HepG2 (cell line): ENCODE data around the gene APOC3. TPM values are rescaled to one million over a fixed set of nuclear protein-coding genes. Genes with fewer than 3 reads are reported as not detected.

ENCODE experiments used
- FOXJ3 ChIP-seq: sonication (generic); formaldehyde crosslinking; IDR thresholded peaks from 2 replicates; pipeline ENCODE4 v1.4.0; 2020; ENCODE audit warnings: missing genetic modification reagents, mild to moderate bottlenecking, borderline replicate concordance
- KAT2B ChIP-seq: fragments of 150-350 bp; IDR thresholded peaks from 2 replicates; pipeline ENCODE4 v1.6.1; 2014; ENCODE audit warnings: low read depth, low read length, borderline replicate concordance
- LCORL ChIP-seq, 2 experiments: fragments of 450-650 bp in 1 of 2; sonication (generic) in 1 of 2; formaldehyde crosslinking in 1 of 2; IDR thresholded peaks; 2 replicates each; pipeline versions ENCODE4 v1.5.0 to v1.6.1; 2017 to 2020; ENCODE audit warnings: antibody characterized with exemption in 1 of 2, missing genetic modification reagents in 1 of 2
- MAFG ChIP-seq: sonication (generic); formaldehyde crosslinking; IDR thresholded peaks from 2 replicates; pipeline ENCODE4 v1.5.1; 2020; ENCODE audit warnings: mild to moderate bottlenecking, missing genetic modification reagents
- MED8 ChIP-seq: sonication (generic); formaldehyde crosslinking; IDR thresholded peaks from 2 replicates; pipeline ENCODE4 v1.8.1; 2023; ENCODE audit warnings: mild to moderate bottlenecking, missing genetic modification reagents; ENCODE audit not compliant: insufficient replicate concordance
- MZF1 ChIP-seq: sonication (generic); formaldehyde crosslinking; IDR thresholded peaks from 2 replicates; pipeline ENCODE4 v1.8.1; 2023; ENCODE audit warnings: mild to moderate bottlenecking, missing genetic modification reagents, borderline replicate concordance
- ZNF776 ChIP-seq: sonication (generic); formaldehyde crosslinking; IDR thresholded peaks from 2 replicates; pipeline ENCODE4 v1.4.0; 2020; ENCODE audit warnings: mild to moderate bottlenecking, missing genetic modification reagents
- ZNF891 ChIP-seq: sonication (generic); formaldehyde crosslinking; IDR thresholded peaks from 2 replicates; pipeline ENCODE4 v1.5.0; 2020; ENCODE audit warnings: mild to moderate bottlenecking, missing genetic modification reagents
- polyA plus RNA-seq, 8 experiments: library from polyadenylated mRNA; depleted of rRNA in 3 of 8; stranded (reverse) in 7 of 8; unstranded in 1 of 8; fragments of >200 nt; fragmentation: Illumina TruSeq in 4 of 8; extraction: Trizol in 4 of 8; gene quantifications; 2 replicates each; pipeline versions ENCODE4 v1.2.1 to v1.2.3, GENCODE V29; 2011 to 2016; ENCODE audit warnings: low read depth in 4 of 8, missing spikeins in 1 of 8, mixed read lengths in 1 of 8; ENCODE audit not compliant: insufficient read depth in 1 of 8
- total RNA-seq, 5 experiments: library from RNA; depleted of rRNA; stranded (reverse); fragments of >200 nt; fragmentation: Illumina TruSeq; extraction: Trizol; gene quantifications; 2 replicates each; pipeline ENCODE4 v1.2.3, GENCODE V29; 2016; ENCODE audit warnings: low read depth in 1 of 5
- TF ChIP-seq, protein P1 (sequence below): sonication (generic); formaldehyde crosslinking; IDR thresholded peaks from 2 replicates; pipeline ENCODE4 v1.4.0; 2020; ENCODE audit warnings: low read depth, missing genetic modification reagents
- TF ChIP-seq, protein P2 (sequence below): sonication (generic); formaldehyde crosslinking; IDR thresholded peaks from 2 replicates; pipeline ENCODE4 v1.5.1; 2020; ENCODE audit warnings: missing genetic modification reagents, mild to moderate bottlenecking, borderline replicate concordance
- TF ChIP-seq, protein P3 (sequence below): sonication (generic); formaldehyde crosslinking; IDR thresholded peaks from 2 replicates; pipeline ENCODE4 v1.5.0; 2020; ENCODE audit warnings: missing genetic modification reagents
- TF ChIP-seq, protein P4 (sequence below): sonication (generic); formaldehyde crosslinking; IDR thresholded peaks from 2 replicates; pipeline ENCODE4 v1.5.0; 2020; ENCODE audit warnings: mild to moderate bottlenecking, missing genetic modification reagents, borderline replicate concordance

APOC3 gene
- total and polyA plus RNA-seq, 2 of the 13 experiments (the other 11 are each of a cell fraction or from before 2014, with no cell fraction given): 314 to 687 TPM

DNA sequence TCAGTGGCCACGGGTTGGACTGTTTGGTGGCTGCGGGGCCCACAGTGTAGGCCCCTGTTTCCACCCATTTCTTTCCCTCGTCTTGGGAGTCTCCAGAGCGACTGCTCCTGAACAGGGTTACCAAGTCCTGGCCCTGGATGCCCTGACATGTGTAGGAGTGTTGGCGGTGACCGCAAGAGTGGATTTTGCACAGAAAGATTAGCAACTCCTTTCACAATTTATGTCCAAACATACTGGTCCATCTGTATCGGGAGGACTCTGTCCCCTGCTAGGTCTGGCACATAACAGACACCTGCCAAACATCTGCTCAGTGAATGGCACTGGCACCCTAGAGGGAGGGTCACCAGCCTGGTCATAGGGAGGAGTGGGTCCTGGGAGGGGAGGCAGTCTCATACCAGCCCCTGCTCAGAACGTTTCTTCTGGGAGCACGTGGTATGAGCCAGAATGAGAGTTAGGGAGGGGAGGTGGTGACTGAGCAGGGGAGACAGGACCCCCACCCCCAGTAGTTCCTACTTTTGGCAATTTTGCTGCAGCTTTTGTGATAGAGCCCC, 11.1 kb downstream of the APOC3 start (continued):
- TF ChIP-seq, protein P1, sequence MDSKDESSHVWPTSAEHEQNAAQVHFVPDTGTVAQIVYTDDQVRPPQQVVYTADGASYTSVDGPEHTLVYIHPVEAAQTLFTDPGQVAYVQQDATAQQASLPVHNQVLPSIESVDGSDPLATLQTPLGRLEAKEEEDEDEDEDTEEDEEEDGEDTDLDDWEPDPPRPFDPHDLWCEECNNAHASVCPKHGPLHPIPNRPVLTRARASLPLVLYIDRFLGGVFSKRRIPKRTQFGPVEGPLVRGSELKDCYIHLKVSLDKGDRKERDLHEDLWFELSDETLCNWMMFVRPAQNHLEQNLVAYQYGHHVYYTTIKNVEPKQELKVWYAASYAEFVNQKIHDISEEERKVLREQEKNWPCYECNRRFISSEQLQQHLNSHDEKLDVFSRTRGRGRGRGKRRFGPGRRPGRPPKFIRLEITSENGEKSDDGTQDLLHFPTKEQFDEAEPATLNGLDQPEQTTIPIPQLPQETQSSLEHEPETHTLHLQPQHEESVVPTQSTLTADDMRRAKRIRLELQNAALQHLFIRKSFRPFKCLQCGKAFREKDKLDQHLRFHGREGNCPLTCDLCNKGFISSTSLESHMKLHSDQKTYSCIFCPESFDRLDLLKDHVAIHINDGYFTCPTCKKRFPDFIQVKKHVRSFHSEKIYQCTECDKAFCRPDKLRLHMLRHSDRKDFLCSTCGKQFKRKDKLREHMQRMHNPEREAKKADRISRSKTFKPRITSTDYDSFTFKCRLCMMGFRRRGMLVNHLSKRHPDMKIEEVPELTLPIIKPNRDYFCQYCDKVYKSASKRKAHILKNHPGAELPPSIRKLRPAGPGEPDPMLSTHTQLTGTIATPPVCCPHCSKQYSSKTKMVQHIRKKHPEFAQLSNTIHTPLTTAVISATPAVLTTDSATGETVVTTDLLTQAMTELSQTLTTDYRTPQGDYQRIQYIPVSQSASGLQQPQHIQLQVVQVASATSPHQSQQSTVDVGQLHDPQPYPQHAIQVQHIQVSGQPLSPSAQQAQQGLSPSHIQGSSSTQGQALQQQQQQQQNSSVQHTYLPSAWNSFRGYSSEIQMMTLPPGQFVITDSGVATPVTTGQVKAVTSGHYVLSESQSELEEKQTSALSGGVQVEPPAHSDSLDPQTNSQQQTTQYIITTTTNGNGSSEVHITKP: peak; percentile 52; the same call in 1 of the 2 replicates
- TF ChIP-seq ZNF776 (no peak), LCORL (IDR thresholded peaks at IDR 0.05) (no peak), LCORL (CRISPR knock-in tag; IDR thresholded peaks at IDR 0.05) (no peak), FOXJ3 (CRISPR knock-in tag) (0 out of 2 replicates have a peak, but pooled peaks have one; percentile 46), MED8 (peak; percentile 76), KAT2B (no peak), MZF1 (CRISPR knock-in tag) (no peak), ZNF891 (CRISPR knock-in tag) (peak; percentile 65; the same call in 1 of the 2 replicates), MAFG (no peak)
- TF ChIP-seq, protein P2, sequence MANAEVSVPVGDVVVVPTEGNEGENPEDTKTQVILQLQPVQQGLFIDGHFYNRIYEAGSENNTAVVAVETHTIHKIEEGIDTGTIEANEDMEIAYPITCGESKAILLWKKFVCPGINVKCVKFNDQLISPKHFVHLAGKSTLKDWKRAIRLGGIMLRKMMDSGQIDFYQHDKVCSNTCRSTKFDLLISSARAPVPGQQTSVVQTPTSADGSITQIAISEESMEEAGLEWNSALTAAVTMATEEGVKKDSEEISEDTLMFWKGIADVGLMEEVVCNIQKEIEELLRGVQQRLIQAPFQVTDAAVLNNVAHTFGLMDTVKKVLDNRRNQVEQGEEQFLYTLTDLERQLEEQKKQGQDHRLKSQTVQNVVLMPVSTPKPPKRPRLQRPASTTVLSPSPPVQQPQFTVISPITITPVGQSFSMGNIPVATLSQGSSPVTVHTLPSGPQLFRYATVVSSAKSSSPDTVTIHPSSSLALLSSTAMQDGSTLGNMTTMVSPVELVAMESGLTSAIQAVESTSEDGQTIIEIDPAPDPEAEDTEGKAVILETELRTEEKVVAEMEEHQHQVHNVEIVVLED (CRISPR knock-in tag): no peak
- TF ChIP-seq, protein P3, sequence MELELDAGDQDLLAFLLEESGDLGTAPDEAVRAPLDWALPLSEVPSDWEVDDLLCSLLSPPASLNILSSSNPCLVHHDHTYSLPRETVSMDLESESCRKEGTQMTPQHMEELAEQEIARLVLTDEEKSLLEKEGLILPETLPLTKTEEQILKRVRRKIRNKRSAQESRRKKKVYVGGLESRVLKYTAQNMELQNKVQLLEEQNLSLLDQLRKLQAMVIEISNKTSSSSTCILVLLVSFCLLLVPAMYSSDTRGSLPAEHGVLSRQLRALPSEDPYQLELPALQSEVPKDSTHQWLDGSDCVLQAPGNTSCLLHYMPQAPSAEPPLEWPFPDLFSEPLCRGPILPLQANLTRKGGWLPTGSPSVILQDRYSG (CRISPR knock-in tag): no peak
- TF ChIP-seq, protein P4, sequence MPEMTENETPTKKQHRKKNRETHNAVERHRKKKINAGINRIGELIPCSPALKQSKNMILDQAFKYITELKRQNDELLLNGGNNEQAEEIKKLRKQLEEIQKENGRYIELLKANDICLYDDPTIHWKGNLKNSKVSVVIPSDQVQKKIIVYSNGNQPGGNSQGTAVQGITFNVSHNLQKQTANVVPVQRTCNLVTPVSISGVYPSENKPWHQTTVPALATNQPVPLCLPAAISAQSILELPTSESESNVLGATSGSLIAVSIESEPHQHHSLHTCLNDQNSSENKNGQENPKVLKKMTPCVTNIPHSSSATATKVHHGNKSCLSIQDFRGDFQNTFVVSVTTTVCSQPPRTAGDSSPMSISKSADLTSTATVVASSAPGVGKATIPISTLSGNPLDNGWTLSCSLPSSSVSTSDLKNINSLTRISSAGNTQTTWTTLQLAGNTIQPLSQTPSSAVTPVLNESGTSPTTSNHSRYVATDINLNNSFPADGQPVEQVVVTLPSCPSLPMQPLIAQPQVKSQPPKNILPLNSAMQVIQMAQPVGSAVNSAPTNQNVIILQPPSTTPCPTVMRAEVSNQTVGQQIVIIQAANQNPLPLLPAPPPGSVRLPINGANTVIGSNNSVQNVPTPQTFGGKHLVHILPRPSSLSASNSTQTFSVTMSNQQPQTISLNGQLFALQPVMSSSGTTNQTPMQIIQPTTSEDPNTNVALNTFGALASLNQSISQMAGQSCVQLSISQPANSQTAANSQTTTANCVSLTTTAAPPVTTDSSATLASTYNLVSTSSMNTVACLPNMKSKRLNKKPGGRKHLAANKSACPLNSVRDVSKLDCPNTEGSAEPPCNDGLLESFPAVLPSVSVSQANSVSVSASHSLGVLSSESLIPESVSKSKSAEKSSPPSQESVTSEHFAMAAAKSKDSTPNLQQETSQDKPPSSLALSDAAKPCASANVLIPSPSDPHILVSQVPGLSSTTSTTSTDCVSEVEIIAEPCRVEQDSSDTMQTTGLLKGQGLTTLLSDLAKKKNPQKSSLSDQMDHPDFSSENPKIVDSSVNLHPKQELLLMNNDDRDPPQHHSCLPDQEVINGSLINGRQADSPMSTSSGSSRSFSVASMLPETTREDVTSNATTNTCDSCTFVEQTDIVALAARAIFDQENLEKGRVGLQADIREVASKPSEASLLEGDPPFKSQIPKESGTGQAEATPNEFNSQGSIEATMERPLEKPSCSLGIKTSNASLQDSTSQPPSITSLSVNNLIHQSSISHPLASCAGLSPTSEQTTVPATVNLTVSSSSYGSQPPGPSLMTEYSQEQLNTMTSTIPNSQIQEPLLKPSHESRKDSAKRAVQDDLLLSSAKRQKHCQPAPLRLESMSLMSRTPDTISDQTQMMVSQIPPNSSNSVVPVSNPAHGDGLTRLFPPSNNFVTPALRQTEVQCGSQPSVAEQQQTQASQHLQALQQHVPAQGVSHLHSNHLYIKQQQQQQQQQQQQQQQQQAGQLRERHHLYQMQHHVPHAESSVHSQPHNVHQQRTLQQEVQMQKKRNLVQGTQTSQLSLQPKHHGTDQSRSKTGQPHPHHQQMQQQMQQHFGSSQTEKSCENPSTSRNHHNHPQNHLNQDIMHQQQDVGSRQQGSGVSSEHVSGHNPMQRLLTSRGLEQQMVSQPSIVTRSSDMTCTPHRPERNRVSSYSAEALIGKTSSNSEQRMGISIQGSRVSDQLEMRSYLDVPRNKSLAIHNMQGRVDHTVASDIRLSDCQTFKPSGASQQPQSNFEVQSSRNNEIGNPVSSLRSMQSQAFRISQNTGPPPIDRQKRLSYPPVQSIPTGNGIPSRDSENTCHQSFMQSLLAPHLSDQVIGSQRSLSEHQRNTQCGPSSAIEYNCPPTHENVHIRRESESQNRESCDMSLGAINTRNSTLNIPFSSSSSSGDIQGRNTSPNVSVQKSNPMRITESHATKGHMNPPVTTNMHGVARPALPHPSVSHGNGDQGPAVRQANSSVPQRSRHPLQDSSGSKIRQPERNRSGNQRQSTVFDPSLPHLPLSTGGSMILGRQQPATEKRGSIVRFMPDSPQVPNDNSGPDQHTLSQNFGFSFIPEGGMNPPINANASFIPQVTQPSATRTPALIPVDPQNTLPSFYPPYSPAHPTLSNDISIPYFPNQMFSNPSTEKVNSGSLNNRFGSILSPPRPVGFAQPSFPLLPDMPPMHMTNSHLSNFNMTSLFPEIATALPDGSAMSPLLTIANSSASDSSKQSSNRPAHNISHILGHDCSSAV (CRISPR knock-in tag): 0 out of 2 replicates have a peak, but pooled peaks have one; percentile 26
